Activated CD4-positive, alpha-beta T cell treated with anti-CD3 and anti-CD28 coated beads for 48 hours (primary cell): ENCODE results near the gene ABRAXAS1.
A peak's percentile ranks its signal among the peaks of the same experiment; 100 is the strongest.
"Not testable (repeated sequence)": the region's sequence is repeated elsewhere in the genome, so short reads cannot be mapped to it uniquely, and the experiment has no call there.

Experiments used
- DNase-seq: peaks from one replicate; pipeline ENCODE4 v3.0.0-alpha.2; 2020

ABRAXAS1 gene

DNA sequence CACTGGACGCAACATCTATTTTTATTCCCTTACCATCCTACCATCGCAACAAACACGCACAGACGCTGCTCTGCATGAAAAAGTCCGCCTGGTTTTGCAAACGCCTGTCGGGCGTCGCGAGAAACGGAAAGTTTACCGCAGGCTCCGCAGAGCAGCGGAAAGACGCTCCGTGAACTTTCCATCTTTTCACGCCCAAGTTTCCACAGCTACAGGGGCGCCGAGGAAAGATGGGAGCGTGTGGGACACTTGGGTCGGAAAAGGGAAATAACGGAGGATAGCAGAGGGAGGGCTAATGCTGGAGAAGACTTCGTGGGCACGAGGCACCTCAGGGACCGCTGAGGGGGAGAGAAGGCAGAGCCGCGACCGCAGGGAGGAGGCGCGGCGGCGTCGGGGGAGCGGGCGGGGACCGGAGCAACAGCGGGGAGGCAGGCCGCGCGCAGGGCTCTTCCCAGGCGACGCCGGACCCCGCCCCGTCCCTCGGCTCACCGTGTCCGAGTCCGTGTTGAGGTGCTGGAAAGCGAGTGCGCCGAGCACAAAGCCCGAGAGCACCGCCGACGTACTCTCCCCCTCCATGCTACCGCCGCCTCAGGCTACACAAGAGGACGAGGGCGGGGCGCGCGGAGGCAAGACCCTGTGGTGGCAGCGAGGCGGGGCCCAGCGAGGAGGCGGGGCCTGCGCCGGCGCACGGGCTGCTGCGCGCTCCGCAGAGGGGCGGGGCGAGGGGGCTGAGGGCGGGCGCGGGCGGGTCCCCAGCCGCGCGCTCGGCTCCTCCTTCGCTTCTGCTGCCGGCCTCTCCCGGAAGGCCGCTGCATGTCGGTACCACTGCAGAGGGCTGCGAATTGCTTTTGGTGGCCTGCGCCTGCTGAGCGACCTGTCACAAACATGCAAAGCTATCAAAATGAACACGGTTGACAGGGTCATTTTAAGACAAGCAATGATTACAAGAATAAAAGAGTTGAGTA, at the start of gene ABRAXAS1:
TSS of gene ABRAXAS1 (minus strand) at position 601 of the 962 bp plus-strand sequence. CDS start at position 573, 28 bp downstream.
- peak; percentile 95 for DNase-seq

GRCh38 chr4:83527671-83528070, 42.8 kb upstream of the ABRAXAS1 start:
- DNase-seq: no peak

GRCh38 chr4:83522239-83522638, 37.3 kb upstream of the ABRAXAS1 start:
- no peak for DNase-seq

GRCh38 chr4:83516042-83516772, 31.3 kb upstream of the ABRAXAS1 start:
- DNase-seq: no peak

GRCh38 chr4:83510442-83510841, 25.5 kb upstream of the ABRAXAS1 start:
- no peak for DNase-seq

DNA sequence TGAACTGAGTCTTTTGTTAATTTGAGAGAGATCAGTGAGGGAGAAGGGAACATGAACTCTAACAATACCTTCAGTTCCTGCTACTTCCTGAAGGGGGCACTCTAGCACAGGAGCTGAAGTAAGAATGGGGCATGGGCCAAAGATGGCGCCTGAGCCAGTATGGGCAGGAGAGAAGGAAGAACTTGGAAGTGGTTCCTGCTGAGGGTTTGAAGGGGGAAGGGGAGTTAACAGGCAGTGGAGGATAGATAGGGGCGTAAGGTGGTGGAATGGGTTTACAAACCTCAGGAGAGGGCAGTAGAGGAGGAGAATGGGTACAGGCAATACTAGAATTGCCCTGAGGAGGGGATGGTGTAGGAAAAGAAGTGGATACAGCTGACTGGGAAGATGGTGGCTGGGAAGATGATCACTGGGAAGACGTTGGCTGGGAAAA, 24.3 kb upstream of the ABRAXAS1 start:
- DNase-seq: peak; percentile 74

GRCh38 chr4:83504996-83505395, 20.1 kb upstream of the ABRAXAS1 start:
- no peak for DNase-seq

- DNase-seq: no peak
These were observed 19.6 kb upstream of the ABRAXAS1 start for GRCh38 chr4:83504503-83504902.

- no peak for DNase-seq
These were observed 19.1 kb upstream of the ABRAXAS1 start for GRCh38 chr4:83503974-83504373.

DNA sequence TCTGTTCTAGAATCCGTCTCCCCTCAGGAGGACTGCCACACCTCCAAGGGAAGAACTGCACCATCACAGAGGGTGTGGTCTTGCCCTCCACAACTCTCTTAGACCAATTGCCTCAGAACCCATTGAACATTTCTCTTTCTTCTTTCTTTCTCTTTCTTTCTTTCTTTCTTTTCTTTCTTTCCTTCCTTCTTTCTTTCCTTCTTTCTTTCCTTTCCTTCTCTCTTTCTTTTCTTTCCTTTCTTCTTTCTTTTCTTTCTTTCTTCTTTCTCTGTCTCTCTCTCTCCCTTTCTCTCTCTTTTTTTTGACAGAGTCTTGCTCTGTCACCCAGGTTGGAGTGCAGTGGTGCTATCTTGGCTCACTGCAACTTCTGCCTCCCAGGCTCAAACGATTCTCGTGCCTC, 16.8 kb upstream of the ABRAXAS1 start:
- DNase-seq: not testable (repeated sequence)

DNA sequence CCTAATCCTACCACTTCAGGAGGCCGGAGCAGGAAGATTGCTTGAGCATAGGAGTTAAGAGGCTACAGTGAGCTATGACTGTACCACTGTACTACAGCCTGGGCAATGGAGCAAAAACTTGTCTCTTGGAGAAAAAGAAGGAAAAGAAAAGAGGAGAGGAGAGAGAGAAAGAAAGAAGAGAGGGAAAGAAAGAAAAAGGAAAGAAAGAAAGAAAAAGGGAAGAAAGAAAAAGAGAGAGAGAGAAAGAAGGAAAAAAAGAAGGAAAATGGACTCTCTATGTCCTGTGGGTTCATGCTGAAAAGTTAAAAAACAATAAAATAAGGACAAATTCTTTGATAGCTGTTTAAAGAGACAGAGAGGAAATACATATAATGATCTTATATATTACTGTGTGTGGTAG, 13.3 kb upstream of the ABRAXAS1 start:
- DNase-seq: no peak

GRCh38 chr4:83496085-83496917, 11.4 kb upstream of the ABRAXAS1 start:
- not testable (repeated sequence) for DNase-seq

GRCh38 chr4:83490876-83491450, 6.1 kb upstream of the ABRAXAS1 start:
- DNase-seq: no peak

DNA sequence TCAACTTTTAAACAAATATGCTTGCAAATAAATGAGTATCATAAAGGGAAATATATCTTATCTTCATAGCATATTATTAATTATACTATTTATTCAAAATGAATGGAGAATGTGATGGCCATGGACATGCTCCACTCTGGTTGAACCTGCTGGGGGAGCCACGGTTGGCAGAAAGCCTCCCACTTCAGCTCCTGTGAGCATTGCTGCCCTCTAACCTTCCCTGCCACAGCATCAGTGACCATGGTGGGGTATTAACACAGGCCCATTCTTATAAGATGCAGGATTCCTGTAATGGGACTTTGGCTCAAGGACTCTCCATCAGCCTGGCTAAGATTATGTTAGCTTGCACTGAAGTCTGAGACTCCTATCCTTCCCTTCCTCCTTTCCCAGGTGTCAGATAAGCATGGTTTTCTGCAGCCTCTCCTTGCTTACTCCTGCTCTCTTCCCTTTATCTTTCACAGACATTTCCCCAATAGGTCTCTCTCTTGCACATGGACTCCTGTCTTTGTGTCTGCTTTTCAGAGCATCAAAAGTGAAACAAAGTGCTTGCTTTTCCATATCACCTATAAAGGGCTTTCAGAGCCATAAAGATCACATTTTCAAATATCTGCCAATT, 4.9 kb upstream of the ABRAXAS1 start:
- DNase-seq: no peak

DNA sequence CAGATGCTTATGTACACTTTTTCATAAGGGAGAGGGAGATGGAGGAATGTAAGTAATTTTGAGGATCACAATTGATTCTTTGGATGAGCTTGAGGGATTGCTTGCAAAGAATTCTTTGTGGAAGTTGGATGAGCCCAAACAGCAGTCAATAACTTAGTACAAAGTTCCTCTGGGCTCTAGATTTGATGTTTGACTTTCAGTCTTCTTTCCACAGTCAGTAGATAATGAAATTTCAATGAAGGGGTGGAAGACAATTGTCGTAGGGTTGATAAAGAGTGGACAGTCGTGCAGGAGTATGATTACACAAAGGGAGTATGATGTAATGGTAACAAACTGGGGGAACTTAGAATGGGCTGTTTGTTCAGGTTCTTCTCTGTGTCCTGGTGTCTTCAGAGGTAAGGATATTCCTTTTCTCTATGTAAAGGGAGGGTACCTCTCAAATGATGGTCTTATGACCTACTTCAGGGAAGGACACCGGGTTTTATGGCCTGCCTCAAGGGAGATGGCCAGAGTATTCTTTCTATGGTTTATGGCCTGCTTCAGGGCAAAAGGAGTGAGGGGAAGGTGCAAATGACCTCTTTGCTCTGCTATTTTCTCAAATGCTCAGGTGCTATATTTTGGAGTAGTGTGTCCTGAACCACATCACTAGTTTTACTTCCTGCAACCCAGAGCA, 1.7 kb upstream of the ABRAXAS1 start:
- DNase-seq: no peak

DNA sequence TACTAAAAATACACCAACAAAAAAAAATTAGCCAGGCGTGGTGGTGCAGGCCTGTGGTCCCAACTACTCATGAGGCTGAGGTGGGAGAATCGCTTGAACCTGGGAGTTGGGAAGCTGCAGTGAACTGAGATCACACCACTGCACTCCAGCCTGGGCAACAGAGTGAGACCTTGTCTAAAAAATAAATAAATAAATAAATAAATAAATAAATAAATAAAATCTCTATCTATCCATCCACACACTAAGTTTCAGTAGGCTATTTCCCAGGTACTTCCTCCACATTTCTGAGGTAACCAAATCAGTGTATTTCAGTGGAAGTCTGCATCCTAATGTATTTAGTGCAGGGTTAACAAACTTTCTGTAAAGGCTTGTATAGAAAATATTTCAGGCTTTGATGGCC, 10.9 kb downstream of the ABRAXAS1 start:
- no peak for DNase-seq

DNA sequence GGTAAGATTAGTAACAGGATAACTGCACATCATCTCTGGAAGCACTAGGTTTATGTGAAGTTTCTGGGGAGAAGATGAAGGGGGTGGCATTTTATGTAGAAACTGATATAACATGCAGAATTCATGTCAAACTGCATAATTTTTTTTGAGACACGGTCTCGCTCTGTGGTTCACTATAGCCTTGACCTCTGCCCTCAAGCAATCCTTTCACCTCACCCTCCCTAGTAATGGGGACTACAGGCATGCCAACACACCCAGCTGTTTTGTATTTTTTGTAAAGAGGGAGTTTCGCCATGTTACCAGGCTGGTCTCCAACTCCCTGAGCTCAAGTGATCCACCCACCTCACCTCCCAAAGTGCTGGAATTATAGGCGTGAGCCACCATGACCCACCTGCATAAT, 11.5 kb downstream of the ABRAXAS1 start:
- DNase-seq: no peak

DNA sequence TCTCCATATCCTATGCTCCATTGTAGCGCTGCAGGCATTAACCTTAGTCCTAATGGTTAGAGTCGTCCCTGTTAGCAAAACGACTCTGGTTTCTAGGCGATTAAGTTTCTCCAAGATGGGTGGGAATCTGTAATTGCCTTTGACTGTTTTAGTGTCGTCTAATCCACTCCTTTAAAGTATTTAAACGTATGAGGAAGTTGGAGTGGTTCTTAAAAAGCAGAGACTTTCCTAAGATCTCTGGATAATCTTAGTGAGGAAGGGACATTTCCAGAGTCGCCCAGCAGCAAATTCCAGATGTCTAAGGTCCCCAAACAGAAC, 28.8 kb downstream of the ABRAXAS1 start:
- no peak for DNase-seq

DNA sequence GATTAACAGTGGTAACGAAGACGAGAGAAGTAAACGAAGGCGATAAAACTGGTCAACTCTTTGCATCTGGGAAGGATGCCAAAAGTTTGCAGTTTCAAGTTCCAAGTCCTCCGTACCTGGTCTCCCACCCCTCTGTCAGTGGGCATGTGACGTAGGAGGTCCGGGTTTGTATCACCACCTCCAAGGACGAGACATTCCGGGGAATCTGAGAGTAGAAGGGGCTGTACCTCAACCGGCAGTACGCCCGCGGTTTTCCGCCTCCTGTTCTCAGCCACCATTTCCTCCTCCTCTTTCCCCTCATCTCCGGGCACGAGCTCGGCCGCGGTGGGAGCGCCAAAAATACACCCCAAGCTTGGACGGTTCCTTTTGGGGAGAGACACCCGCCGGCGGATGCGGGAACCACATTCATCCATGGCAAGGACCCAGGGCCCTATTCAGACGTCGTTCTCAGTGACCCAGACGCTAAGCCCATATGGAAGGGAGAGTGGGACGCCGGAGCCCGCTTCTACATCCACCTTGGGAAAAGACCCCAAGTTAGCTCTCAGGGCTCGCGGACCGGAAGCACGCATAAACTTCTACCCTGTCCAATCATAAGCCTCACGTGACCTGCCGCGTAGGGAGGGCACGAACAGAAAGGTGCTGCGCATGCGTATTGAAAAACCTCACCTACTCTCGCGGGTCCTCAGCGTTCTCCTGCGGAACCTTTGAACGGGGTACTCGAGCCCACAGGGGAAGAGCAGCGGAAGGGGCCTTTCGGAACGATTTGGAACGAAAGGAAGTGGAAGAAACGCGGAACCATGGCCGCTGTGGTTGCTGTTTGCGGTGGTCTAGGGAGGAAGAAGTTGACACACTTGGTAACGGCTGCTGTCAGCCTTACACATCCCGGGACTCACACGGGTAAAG, 29.4 kb downstream of the ABRAXAS1 start, which contains the start of the genes HELQ and MRPS18C:
TSS of gene HELQ (minus strand) at position 543 of the 903 bp plus-strand sequence. CDS start at position 413, 130 bp downstream.
TSS of gene MRPS18C (plus strand) at position 778 of the 903 bp plus-strand sequence. CDS start at position 798, 20 bp downstream.
- DNase-seq: peak; percentile 96

DNA sequence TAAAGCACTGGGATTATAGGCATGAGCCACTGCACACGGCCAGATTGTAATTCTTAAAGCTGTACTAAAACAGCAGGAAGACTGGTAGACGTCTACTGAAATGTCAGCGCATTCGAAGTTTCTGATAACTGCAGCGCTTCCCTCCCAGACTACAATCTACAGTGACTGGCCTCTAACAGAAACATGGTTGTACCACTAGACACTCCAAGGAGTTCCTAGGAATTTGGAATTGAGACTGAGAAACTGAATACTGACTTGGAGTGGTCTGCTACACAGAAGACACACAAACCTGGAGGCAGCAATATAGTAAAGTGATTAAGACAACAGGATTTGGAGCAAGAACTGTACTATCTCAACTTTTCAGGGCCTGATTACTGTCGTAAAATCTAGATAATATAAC, 30.2 kb downstream of the ABRAXAS1 start:
- DNase-seq: no peak
